PC-3 (cell line): ENCODE results near the gene ARHGAP23. TPM values are rescaled to one million over a fixed set of nuclear protein-coding genes. Genes with fewer than 3 reads are reported as not detected.
"Not testable (repeated sequence)": the region's sequence is repeated elsewhere in the genome, so short reads cannot be mapped to it uniquely, and the experiment has no call there.

Experiments
- ATAC-seq: fragments of 200-7000 bp; cut with Tn5 transposase; 2 replicates; pipeline ENCODE4 v1.9.1; 2020; ENCODE audit warnings: mild to moderate bottlenecking, moderate library complexity
- BruUV-seq: library from RNA; stranded (reverse); fragments of 400-500 nt; replicated peaks from 2 replicates; lab custom pipeline; 2021; lab: Mats Ljungman, UMichigan
- CTCF ChIA-PET: fragments of 300-600 bp; sonication (Branson Sonifier 250); formaldehyde crosslinking; loops from one replicate; lab custom pipeline; 2022; ENCODE audit warnings: antibody characterized with exemption; lab: Charles Lee
- POLR2A ChIA-PET: fragments of 300-600 bp; sonication (Branson Sonifier 250); formaldehyde crosslinking; loops from one replicate; lab custom pipeline; 2022; ENCODE audit warnings: antibody characterized with exemption; ENCODE audit not compliant: unreplicated experiment; lab: Charles Lee
- DNase-seq: peaks from one replicate; pipeline ENCODE4 v3.0.0-alpha.2; 2015
- H2AFZ ChIP-seq: fragments of 300-600 bp; sonication (generic); 2 replicates; pipeline ENCODE4 v1.6.0; 2016; ENCODE audit warnings: antibody characterized with exemption, low read length
- H3F3A ChIP-seq: fragments of 300-600 bp; sonication (generic); one replicate; pipeline ENCODE4 v1.6.0; 2017; ENCODE audit warnings: antibody characterized with exemption, low read length, control low read depth, mild to moderate bottlenecking; ENCODE audit not compliant: unreplicated experiment
- H3K27ac ChIP-seq: fragments of 300-600 bp; sonication (generic); 2 replicates; pipeline ENCODE4 v1.5.1; 2016; ENCODE audit warnings: mild to moderate bottlenecking, low read length
- H3K27me3 ChIP-seq: fragments of 300-600 bp; sonication (generic); 2 replicates; pipeline ENCODE4 v1.6.1; 2016; ENCODE audit warnings: low read length, mixed read lengths
- H3K36me3 ChIP-seq: fragments of 300-600 bp; sonication (generic); 2 replicates; pipeline ENCODE4 v1.6.1; 2016; ENCODE audit warnings: low read depth, mixed run types, low read length, mixed read lengths
- H3K4me1 ChIP-seq: fragments of 300-600 bp; sonication (generic); 2 replicates; pipeline ENCODE4 v1.5.1; 2016; ENCODE audit warnings: low read length; ENCODE audit not compliant: insufficient read depth
- H3K4me2 ChIP-seq: fragments of 300-600 bp; sonication (generic); 2 replicates; pipeline ENCODE4 v1.6.0; 2016; ENCODE audit warnings: low read length
- H3K4me3 ChIP-seq: fragments of 300-600 bp; sonication (generic); 2 replicates; pipeline ENCODE4 v1.5.1; 2016; ENCODE audit warnings: mild to moderate bottlenecking, low read length, mixed read lengths
- H3K79me2 ChIP-seq: fragments of 300-600 bp; sonication (generic); 2 replicates; pipeline ENCODE4 v1.6.1; 2017; ENCODE audit warnings: low read length, mixed read lengths
- H3K9ac ChIP-seq: fragments of 300-600 bp; sonication (generic); 2 replicates; pipeline ENCODE4 v1.6.0; 2016; ENCODE audit warnings: mild to moderate bottlenecking, low read length
- H3K9me2 ChIP-seq: fragments of 300-600 bp; sonication (generic); replicated peaks from 2 replicates; pipeline ENCODE4 v1.6.1; 2016; ENCODE audit warnings: mixed run types, low read length, mixed read lengths
- H3K9me3 ChIP-seq: fragments of 300-600 bp; sonication (generic); 2 replicates; pipeline ENCODE4 v1.6.1; 2016; ENCODE audit warnings: low read length, mixed read lengths
- H4K20me1 ChIP-seq: fragments of 300-600 bp; sonication (generic); 2 replicates; pipeline ENCODE4 v1.6.1; 2016; ENCODE audit warnings: low read length, mixed read lengths
- EZH2 ChIP-seq: fragments of 300-600 bp; sonication (generic); IDR thresholded peaks from one replicate; pipeline ENCODE4 v1.6.1; 2017; ENCODE audit warnings: antibody characterized with exemption, mild to moderate bottlenecking, low read length; ENCODE audit not compliant: unreplicated experiment
- EZH2phosphoT487 ChIP-seq: fragments of 300-600 bp; sonication (generic); IDR thresholded peaks from 2 replicates; pipeline ENCODE4 v1.6.1; 2018; ENCODE audit warnings: mild to moderate bottlenecking, antibody characterized with exemption, low read length, borderline replicate concordance
- intact Hi-C: fragments of 100-400 bp; cut with micrococcal nuclease; formaldehyde crosslinking; loops from 2 replicates; pipeline ENCODE4 v1.9.0; 2023
- total RNA-seq: library from RNA; depleted of rRNA; stranded (reverse); fragments of >200 nt; gene quantifications from 2 replicates; pipeline ENCODE4 v1.2.3, GENCODE V29; 2014
- TF ChIP-seq, protein P1 (sequence below): fragments of 300-600 bp; sonication (generic); conservative IDR thresholded peaks from 2 replicates; pipeline ENCODE4 v1.5.1; 2017; ENCODE audit warnings: antibody characterized with exemption, low read depth, mild to moderate bottlenecking, low read length

The ARHGAP23 gene
- total RNA-seq, 1 experiment from 2014 or later: 9.0 TPM

DNA sequence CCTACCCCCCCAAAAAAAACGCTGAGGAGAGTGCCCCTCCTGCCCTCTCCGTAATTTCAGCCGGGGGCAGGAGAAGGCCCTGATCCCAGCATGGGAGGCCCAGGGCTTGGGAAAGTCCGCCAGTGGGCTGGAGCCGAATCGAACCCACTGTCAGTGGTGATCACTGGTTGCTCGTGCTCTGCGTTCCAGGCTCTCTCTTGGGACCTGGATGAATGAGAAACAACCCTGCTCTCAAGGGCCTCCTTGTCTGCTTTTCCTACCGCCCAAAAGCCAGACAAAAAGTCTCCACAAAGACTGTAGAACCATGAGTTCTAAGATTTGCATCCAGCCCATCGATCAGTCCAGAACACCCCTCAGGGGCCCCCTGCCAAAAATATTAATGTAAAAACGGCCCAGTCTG is 8.1 kb downstream of the ARHGAP23 start:
- TF ChIP-seq EZH2 (no peak), EZH2phosphoT487 (no peak)
- TF ChIP-seq, protein P1, sequence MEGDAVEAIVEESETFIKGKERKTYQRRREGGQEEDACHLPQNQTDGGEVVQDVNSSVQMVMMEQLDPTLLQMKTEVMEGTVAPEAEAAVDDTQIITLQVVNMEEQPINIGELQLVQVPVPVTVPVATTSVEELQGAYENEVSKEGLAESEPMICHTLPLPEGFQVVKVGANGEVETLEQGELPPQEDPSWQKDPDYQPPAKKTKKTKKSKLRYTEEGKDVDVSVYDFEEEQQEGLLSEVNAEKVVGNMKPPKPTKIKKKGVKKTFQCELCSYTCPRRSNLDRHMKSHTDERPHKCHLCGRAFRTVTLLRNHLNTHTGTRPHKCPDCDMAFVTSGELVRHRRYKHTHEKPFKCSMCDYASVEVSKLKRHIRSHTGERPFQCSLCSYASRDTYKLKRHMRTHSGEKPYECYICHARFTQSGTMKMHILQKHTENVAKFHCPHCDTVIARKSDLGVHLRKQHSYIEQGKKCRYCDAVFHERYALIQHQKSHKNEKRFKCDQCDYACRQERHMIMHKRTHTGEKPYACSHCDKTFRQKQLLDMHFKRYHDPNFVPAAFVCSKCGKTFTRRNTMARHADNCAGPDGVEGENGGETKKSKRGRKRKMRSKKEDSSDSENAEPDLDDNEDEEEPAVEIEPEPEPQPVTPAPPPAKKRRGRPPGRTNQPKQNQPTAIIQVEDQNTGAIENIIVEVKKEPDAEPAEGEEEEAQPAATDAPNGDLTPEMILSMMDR: no peak
- no peak overlapping the region for H3K9ac ChIP-seq
- intact Hi-C loops: no loop called here
- no peaks in the 10 kb centered on the region for H3F3A ChIP-seq
- H3K9me2 ChIP-seq: no peaks in the 10 kb centered on the region
- H3K4me1 ChIP-seq: no peaks in the 10 kb centered on the region
- no peak overlapping the region for H3K4me2 ChIP-seq
- BruUV-seq: no TSS peak
- no peaks in the 10 kb centered on the region for H3K36me3 ChIP-seq
- H3K9me3 ChIP-seq: no peaks in the 10 kb centered on the region
- H3K27me3 ChIP-seq: no peaks in the 10 kb centered on the region
- H3K4me3 ChIP-seq: no peak overlapping the region
- H3K79me2 ChIP-seq: no peaks in the 10 kb centered on the region
- ChIA-PET POLR2A (no interaction called here), CTCF (no interaction called here)
- ATAC-seq: no peak
- no peak overlapping the region for H2AFZ ChIP-seq
- H4K20me1 ChIP-seq: no peaks in the 10 kb centered on the region
- H3K27ac ChIP-seq: no peak overlapping the region
- no peak for DNase-seq

DNA sequence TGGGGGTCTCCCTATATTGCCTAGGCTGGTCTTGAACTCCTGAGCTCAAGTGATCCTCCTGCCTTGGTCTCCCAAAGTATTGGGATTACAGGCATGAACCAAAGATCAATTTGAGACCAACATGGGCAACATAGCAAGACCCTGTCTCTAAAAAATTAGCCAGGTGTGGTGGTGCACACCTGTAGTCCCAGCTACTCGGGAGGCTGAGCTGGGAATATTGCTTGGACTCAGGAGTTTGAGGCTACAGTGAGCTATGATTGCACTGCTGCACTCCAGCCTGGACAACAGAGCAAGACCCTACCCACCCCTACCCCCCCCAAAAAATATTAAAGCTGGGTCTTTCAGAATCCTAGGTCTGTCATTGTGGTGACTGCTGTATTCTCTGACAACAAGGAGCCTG is 9.0 kb downstream of the ARHGAP23 start:
- H3K27me3 ChIP-seq, ATAC-seq, H3K4me1 ChIP-seq, POLR2A ChIA-PET, H3K9ac ChIP-seq, CTCF ChIA-PET, H3K4me2 ChIP-seq, H2AFZ ChIP-seq, H3K9me2 ChIP-seq, intact Hi-C loops, H4K20me1 ChIP-seq, H3F3A ChIP-seq, BruUV-seq, H3K4me3 ChIP-seq, H3K79me2 ChIP-seq, H3K36me3 ChIP-seq, DNase-seq, H3K9me3 ChIP-seq, H3K27ac ChIP-seq: not testable (repeated sequence)

DNA sequence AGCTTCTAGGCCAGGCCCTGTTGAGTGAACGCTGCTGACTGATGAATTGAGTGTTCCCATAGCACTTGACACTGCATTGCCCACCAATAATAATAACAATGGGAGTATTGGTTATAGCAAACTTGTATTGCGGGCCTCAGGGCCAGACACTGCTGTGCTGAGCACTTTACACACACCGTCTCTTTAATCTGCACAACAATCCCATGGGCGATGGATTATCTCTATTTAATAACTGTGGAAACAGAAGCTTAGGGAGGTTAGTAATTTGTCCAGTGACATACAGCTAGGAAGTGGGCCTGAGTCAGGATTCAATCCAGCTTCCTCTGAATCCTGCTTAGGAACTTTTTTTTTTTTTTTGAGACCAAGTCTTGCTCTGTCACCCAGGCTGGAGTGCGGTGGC is 11.2 kb downstream of the ARHGAP23 start:
- H3K9me2 ChIP-seq: no peaks in the 10 kb centered on the region
- no peaks in the 10 kb centered on the region for H3K79me2 ChIP-seq
- H3K4me3 ChIP-seq: no peak overlapping the region
- POLR2A ChIA-PET: no interaction called here
- no peak overlapping the region for H3K4me2 ChIP-seq
- intact Hi-C loops: no loop called here
- H3K9ac ChIP-seq: no peak overlapping the region
- no peak overlapping the region for H3K27ac ChIP-seq
- no peak for DNase-seq
- H3K27me3 ChIP-seq: no peaks in the 10 kb centered on the region
- H3F3A ChIP-seq: no peaks in the 10 kb centered on the region
- H4K20me1 ChIP-seq: no peaks in the 10 kb centered on the region
- H2AFZ ChIP-seq: no peak overlapping the region
- TF ChIP-seq, protein P1: no peak
- no peak for TF ChIP-seq EZH2phosphoT487
- no peak for TF ChIP-seq EZH2
- no peak for ATAC-seq
- no peaks in the 10 kb centered on the region for H3K4me1 ChIP-seq
- no peaks in the 10 kb centered on the region for H3K9me3 ChIP-seq
- CTCF ChIA-PET: no interaction called here
- H3K36me3 ChIP-seq: no peaks in the 10 kb centered on the region
- BruUV-seq: no TSS peak
